Measurements from ENCODE around the gene FABP3.
A peak's percentile ranks its signal among the peaks of the same experiment; 100 is the strongest.

The FABP3 gene

DNA sequence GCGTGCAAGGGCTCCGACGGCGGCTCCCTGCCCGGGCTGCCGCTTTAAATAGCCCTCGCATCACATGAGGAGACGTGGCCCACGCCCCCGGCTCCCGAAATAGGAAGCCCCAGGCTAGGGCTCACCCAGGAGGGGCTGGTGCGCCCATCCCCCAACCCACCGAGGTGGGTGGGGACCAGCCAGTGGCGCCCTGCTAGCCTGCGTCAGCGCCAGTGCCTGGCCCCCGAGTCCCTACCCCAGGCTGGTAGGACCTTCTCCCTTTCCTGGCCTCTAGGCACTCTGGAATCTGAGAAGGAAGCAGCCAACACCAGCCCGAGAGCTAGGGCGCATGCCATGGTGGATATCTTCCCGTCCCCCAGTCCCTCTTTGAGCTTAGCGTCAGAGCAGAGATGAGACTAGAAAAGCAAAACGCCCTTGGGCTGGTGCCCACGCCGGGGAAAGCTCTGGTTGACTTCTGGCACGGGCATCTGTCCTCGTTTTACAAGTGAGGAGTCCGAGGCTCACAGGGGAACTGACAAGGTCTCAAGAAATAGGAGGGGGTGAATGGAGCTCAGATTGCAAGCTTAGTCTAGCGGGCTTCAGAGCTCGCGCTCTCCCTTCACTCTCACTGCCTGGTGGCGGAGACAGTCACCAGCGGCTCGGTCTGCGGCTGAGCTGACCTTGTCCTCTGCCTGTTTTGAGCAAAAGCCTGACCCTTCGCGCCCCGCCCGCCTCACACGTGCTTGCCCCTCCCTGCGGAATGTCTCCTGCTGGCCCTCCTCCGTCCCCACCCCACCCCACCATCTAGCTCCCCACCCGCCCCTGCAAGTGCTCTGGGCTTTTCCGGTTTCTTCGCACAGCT is at the start of gene FABP3:
Gene FABP3, minus strand, starts transcription at position 21 of the 841 bp plus-strand sequence. CDS start 62 bp downstream, outside the sequence.
- no peak for DNase-seq

DNA sequence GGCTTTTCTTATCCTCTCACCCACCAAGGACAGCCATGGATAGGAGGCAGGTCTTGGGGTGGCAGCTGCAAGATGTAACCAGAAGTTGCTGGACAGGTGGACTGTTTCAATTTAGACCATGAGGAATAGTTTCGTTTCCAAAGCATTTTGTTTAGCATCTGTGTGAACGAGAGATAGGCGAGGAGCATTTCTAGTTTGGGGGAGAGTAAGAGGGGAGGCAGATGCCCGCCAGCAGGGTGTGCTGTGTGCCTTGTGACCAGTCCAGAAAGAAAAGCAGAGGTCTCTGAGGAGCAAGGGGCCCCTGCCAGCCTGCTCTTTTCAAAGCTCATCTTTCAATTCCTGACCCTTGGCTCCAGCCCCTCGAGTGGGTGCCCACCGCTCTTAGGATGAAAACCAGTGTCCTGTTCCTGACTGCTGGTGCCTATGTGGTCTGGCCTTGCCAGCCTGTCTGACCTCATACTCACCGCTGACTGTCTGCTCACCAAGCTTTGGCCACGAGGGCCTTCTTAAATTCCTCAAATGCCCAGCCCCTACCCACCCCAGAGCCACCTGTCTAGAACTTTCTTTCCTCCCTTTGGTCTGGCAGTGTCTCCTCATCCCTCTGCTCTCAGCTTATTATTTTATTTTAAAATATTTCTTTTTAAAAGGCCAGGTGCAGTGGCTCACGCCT is 48.6 kb upstream of the FABP3 start:
- DNase-seq = no peak

DNA sequence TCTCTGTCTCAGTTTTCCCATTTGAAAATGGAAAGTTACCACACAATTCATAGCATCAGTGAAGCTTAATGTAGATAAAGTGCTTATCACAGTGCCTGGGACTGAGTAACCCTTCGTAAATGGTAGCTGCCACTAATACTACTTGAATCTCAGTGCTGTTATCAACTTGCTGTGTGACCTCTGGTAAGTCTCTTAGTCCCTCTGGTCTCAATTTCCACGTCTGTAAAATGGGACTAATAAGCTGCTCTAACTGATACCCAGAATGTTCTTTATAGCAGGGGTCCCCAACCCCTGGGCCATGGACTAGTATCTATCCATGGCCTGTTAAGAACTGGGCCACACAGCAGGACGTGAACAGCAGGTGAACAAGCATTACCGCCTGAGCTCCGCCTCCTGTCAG is 47.8 kb upstream of the FABP3 start:
- DNase-seq = no peak

DNA sequence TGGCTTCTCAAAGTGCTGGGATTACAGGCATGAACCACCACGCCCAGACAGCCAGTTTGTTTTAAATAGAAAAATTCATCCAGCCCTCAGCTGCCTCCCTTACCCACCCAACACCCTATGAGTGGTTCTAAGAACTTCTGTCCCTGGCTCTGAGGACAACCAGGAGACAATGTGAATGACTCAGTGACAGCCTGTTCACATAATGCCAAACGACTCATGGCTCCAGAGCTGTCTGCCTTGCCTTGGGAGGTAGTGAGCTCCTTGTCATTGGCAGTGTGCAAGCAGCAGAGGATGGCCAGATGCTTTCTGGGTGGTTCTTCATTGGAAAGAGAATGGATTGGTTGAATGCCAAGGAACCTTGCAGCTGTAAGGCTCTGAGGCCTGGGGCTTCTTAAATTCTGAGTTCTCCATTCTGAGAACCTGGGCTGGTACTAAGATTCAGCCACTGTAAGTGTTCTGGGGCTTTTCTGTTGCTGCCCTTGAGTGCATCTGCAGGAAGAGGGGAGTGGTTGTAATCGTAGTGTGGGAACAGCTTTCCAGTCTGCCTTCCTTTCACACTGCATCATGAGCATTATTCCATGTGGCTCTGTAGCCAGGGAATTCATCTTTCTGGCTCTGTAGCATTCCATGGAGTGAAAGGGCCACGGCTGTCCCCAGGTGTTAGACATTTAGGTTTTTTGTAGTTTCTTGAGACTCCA is 45.9 kb upstream of the FABP3 start:
- no peak for DNase-seq

DNA sequence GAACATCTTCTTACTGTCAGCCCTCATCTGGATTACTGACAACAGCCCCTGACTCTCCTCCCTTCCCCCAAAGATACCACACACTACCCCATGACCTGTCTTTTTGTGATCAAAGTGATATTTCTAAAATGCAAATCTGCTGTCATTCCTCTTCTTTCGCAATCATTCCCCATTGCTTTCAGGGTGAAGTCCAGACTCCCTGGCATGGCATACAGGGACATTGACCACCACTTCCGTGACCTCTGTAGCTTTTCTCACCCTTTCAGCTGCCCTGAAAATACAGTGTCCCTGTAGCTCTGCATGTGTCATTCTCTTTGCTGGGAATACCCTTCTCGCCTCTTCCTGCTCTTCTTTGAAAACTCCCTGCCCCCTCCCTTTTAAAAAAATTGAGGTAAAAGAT is 44.3 kb upstream of the FABP3 start:
- DNase-seq = no peak

DNA sequence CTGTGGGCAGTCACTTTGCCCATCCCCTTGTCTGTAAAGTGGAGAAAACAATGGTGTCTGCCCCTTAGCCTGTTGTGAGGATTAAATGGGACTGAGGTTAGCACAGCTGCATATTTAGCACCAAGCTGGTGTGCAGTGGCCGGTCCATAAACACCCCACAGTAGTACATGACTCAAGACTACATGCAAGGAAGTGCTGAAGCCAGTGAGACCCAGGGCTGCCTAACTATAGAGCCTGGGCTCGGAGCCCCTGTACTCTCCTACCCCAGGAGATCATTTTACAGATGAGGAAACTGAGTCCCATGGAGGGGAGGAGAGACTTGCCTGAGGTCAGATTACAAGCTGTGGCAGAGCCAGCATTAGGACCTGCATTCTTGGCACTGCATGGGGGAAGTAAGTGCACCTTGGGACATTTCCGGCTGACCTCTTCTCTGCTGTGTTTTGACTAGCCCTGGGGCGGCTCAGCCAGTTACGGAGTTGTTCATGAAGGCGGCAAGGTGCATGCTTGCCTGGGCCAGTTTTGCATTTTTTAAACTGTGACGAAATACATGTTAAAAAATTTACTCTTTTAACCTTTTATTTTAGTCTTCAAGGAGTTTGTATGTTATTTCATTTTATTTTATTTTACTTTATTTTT is 43.3 kb upstream of the FABP3 start:
- DNase-seq = no peak

DNA sequence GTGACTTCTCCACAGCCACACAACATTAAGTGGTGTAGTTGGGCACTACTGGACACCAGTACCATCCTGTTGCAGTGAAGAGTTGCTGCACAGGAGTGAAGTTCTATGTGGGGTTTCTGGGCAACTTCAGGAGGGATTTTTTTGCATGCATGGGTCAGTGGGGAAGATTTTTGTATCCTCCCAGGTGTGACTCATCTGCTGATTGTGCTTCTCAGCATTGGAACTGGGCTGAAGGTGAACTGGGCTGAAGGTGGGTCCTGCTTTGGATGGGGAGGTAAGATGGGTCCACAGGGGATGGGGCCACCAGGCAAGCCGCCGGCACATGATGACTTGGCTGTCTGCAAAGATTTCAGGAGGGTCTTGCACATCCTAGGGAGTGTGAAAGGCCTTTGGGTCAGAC is 42.8 kb upstream of the FABP3 start:
- DNase-seq = no peak

DNA sequence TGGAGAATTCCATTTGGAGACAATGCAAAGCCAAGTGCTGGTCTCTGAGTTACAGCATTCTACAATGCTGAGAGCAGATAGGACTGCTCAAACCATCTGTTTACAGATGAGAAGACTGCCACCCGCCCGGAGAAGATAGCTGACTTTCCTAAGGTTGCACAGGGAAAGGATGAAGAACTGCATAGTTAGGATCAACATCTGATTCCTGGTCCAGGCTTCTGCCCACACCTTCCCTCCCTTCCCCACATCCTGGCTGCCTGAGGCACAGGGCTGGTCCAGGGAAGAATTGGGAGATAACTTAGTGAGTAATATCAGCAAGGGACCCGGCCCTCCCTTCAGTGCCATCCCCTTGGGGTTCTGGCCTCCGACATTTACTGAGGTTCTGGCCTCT is 42.1 kb upstream of the FABP3 start:
- DNase-seq = no peak

DNA sequence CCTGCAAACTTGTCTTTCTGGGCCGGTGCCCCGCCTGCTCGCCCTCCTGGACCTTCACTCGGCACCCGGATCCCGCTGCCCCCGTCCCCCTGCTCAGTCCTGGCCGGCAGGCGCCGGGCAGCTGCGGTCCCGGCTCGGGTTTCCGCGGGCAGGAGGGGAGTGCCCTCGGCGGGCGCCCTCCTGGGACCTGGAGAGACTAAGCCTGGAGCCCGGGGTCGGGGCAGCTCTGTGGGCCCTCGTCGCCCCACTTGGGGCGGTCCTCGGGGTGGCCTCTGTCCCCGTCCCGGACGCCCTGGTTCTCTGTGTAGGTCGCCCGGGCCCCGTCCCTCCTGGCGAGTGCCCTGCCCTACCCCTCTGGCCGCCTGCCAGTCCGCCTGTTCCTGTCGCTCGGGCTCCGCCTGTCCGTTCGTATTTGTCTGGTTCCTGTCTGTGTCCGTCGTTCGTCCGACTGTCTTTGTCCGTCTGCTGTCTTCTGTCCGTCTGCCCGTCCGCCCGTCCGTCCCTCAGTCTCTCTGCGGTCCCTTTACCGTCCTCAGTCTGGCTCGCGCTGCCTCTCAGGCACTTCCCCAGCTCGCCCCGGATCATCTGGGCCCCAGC is 40.6 kb upstream of the FABP3 start:
- no peak for DNase-seq

DNA sequence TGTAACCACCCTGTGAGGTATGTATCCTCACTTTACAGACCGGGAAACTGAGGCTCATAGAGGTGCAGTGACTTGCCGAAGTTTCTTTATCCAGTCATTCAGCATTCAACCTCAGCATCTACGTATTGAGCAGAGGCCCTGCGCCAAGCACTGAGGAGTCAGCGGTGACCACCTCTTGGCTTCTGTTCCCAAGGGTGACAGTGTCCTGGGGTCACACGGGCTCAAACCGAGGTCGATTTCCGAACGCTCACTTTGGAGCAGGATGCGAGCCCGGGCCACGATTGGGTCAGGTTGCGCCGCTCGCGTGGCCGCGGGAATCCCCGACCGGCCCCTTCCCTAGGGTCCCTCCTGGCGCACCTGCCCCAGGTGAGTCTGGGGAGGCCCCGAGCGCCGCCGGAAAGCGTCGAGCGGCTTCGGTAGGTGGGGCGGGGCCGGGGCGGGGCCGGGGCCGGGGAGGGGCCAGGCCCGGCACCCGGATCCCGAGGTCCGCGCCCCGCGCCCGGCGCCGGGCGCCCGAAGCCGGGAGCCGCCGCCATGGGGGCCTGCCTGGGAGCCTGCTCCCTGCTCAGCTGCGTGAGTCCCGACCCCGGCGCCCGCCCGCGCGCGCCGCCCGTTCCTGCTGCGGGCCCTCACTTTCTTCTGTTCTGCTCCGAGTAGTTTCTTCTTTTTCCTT is 40.0 kb upstream of the FABP3 start, which contains the start of gene SERINC2:
Gene SERINC2, plus strand, starts transcription at position 482 of the 673 bp plus-strand sequence. Its CDS starts 53 bp downstream, at position 535.
- peak; percentile 22 for DNase-seq

DNA sequence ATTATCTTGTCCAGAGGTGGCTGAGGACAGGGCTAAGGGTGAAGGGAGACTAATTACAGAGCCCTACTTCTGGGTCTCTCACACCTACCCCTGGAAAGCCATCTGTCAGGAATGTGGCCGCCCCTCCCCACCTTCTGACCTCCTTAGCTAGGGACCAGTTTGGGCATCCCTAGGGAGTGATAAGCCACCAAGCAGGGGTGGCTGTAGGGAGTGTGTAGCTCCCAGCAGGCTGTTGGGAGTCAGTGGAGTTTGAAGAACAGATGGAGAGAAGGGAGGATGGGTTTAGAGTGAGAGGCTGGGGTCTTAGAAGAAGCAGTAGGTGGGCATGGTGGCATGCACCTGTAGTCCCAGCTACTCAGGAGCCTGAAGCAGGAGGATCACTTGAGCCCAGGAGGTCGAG is 39.3 kb upstream of the FABP3 start:
- no peak for DNase-seq

DNA sequence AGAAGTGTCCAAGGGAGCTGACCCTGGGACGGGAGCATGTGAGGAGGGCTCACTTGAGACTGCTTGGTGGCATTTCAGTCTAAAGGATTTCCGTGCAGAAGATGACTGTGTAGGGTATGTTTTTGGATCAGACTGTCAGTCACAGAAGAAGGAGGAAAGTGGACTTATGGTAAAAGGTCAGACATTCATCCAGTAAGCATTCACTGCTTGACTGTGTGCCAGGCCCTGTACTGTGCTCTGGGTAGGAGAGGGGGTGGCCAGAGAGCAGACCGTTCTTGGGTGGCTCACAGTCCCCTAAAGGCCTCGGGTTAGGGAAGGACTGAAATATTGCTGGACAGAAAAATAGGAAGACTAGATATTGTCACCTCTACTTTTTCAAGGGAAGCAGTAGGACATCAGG is 38.0 kb upstream of the FABP3 start:
- DNase-seq = no peak

DNA sequence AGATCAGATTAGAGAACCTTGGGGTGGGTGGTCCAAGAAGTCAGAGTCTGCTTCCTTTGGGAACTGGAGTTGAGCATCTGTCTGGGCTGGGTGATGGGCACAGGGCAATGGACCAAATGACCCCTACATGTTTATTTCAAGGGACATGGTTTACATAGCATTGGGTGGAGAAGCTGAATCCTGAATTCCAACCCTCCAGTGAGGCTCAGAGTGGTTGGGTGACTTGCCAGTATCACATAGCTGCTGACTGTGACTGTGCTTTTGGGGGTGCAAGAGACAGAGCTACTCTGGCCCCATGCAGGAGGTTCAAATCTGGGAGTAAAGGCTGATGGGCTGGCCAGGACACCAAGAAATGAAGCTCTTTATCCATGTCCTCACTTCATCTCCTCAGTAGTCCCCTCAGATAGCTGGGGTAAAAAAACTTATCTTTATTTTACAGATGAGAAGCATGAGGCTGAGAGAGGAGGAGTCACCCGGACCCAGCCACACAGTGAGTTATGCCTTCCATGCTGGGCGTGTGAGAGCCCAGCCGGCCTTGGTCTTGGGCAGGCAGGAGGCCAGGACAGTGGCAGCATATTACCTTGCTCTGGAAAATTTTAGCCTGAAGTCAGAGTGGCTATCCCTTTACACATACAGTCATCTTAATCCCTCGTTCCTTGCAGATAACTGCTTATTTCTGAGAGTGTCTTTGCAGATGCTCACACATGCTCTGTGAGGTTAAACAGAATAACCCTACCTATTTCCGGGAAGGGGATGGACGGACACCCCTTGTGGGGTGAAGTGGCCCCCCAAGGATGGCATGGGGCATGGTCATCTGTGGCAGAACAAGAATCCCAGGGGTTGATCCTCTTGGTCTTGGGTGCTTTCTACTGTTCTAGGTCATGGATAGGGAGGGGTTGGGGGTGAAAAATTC is 37.3 kb upstream of the FABP3 start:
- no peak for DNase-seq

DNA sequence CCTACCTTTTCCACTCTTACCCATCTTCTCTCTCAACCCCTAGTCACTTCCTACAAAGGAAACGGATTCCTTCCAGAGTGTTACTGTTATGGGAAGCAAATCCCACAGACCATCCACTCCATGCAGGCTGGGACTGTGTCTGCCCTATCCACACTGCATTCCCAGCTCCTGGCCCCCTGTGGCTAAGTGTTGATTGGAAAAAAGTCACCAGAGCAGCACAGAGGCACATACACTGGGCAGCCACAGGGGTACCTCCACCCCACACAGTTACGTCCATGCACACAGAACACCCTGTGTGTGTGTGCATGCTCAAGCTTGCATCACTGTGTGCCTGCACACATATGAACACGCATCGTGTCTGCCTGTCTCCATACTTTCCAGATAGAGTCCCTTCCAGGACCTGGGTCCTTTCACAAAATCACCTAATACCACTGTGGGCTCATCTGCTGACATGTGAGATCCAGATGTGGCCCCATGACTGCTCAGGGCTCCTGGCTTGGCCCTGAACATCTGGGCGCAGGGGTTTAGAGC is 36.0 kb upstream of the FABP3 start:
- DNase-seq = no peak

DNA sequence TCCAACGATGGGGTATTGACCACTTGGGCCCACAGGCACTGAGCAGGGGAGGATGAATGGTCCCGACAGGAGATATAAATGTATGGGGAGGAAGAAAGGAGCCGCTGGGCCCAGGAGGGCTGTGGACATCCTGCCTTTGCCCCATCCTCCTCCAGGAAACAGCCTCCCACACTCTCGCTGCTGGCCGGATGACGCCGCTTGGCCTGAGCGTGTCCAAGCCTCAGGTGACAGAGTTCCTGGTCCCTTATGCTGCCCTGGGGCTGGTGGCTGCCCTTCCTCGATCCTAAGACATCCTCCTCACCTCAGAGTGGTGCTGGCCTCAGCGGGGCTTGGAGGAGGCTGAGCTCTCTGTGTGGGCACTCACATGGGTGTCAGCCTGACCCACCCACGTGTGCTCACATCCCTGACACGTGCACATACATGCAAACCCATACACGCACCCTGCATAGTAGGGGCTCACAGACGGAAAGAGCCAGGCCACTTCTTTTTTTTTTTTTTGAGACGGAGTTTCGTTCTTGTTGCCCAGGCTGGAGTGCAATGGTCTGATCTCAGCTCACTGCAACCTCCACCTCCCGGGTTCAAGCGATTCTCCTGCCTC is 34.3 kb upstream of the FABP3 start:
- DNase-seq = no peak

DNA sequence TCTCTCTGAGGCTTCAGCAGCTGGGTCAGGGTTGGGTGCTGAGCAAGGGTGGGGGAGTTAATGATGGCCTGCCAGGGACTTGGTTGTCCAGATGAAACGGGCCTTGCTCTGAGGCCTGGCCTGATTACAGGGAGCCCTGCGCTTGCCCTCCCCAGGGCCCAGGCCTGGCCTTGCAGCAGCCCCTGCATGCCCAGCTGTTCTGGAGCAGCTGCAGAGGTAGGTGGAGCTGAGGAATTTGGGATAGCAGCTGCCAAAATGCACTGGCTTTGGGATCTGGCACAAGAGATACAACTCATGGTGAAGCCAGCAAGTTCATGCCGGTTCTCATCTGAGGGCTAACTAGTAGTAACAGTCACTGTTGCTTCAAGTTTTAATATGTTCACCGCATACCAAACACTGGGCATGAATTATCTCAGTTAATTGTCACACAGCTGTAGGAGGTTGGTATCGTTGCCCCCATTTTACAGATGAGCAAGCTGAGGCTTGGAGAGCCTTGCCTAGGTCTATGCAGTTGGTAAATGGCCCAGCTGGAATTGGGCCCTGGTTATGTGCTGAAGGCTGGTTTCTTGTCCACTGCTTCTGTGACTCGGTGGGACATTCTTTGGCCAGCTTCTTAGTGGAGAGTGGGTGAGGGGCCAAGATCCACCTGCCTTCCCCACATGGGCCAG is 32.8 kb upstream of the FABP3 start:
- no peak for DNase-seq

DNA sequence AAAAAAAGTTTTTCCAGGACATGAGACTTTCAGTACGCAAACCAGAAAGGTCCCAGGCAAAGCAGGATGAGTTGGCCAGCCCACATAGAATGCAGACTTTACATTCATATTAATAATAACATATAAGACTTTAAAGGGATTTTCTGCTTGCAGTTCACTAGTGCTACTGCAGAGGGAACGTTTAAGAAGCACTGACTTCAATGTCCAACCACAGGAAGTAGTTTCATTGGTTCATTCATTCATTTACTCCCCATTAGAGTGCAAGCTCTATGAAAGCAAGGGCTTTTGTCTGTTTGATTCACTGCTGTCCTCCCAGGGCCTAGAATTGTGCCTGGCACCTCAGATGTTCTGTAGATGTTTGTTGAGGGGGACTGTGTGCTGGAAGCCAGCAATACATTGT is 28.4 kb upstream of the FABP3 start:
- DNase-seq = no peak

DNA sequence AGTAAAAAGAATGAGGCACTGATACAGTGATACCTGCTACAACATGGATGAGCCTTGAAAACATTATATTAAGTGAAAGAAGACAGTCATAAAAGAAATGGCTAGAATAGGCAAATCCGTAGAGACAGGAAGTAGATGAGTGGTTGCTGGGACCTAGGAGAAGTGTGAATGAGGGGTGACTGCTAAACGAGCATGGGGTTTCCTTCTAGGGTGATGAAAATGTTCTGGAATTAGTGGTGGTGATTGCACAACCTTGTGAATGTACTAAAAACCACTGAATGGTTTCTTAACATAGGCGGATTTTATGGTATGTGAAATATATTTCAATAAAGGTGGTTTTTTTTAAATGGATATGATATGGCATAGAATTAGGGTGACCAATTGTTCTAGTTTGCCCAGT is 27.5 kb upstream of the FABP3 start:
- no peak for DNase-seq

DNA sequence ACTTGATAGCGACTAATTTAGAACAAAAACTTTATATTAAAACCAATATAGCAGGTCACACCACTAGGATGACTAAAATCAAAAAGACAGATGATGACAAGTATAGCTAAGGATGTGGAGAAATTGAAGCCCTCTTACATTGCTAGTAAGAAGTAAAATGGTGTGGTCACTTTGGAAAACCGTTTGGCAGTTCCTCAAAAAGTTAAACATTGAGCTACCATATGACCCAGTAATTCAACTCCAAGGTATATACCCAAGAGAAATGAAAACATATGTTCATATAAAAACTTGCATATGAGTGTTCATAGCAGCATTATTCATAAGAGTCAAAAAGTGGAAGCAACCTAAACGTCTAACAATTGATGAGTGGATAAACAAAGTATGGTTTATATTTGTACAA is 27.1 kb upstream of the FABP3 start:
- no peak for DNase-seq

DNA sequence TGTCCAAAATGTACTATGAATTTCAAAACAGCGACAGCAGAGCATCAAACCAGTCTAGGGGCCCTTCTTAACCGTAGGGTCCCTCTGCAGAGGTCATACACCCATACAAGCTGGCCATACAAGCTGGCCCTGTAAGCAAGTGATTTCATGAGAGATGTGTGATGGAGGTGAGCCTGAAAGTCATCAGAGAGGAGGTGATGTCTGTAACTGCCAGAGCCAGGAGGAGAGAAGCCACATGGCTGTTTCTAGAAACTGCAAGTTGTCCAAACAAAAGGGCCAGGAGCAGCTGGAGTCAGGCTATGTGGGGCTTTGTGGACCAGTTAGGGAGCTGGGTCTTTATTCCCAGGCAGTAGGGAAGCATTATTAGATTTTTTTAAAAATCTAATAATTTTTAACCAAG is 25.4 kb upstream of the FABP3 start:
- no peak for DNase-seq

All from activated CD8-positive, alpha-beta memory T cell treated with anti-CD3 and anti-CD28 coated beads, Interleukin-2, amount 50 U/mL, for 4 hours (primary cell).